HepG2 (cell line): ENCODE results near the gene CIAPIN1. TPM values are rescaled to one million over a fixed set of nuclear protein-coding genes. Genes with fewer than 3 reads are reported as not detected.

Experiments used
- ASH2L ChIP-seq: fragments of 300-600, 200-600 bp; sonication (generic); IDR thresholded peaks from 2 replicates; pipeline ENCODE4 v1.7.0; 2017; ENCODE audit warnings: low read depth, mild to moderate bottlenecking, moderate library complexity, mixed read lengths, low read length; ENCODE audit not compliant: insufficient read length
- ATF7-NPFF ChIP-seq: sonication (generic); formaldehyde crosslinking; IDR thresholded peaks from 2 replicates; pipeline ENCODE4 v1.8.1; 2023; ENCODE audit warnings: mild to moderate bottlenecking, low read depth, missing genetic modification reagents, moderate library complexity
- CCAR2 ChIP-seq: fragments of 200-400 bp; formaldehyde crosslinking; optimal IDR thresholded peaks from 2 replicates; pipeline ENCODE3; 2018; ENCODE audit warnings: low read depth, mild to moderate bottlenecking, low read length, moderate library complexity
- CSRNP1 ChIP-seq: sonication (generic); formaldehyde crosslinking; IDR thresholded peaks from 2 replicates; pipeline ENCODE4 v1.8.1; 2023; ENCODE audit warnings: mild to moderate bottlenecking, missing genetic modification reagents
- FOSL1 ChIP-seq: sonication (generic); formaldehyde crosslinking; IDR thresholded peaks from 2 replicates; pipeline ENCODE4 v1.9.0; 2021; ENCODE audit warnings: missing genetic modification reagents, borderline replicate concordance
- FOXA3 ChIP-seq: IDR thresholded peaks from 2 replicates; pipeline ENCODE4 v1.6.1; 2016; ENCODE audit warnings: missing genetic modification reagents, missing compliant biosample characterization
- HNF4G ChIP-seq, 2 experiments: sonication (generic) in 1 of 2; formaldehyde crosslinking in 1 of 2; IDR thresholded peaks; 2 replicates each; pipeline versions ENCODE4 v1.4.0 to v1.6.1; 2011 to 2020; ENCODE audit warnings: borderline replicate concordance in 2 of 2, low read depth in 2 of 2, mild to moderate bottlenecking in 2 of 2, low read length in 1 of 2, missing genetic modification reagents in 1 of 2, moderate library complexity in 1 of 2
- HOXA9 ChIP-seq: sonication (generic); formaldehyde crosslinking; IDR thresholded peaks from 2 replicates; pipeline ENCODE4 v1.8.1; 2022; ENCODE audit warnings: missing genetic modification reagents, mild to moderate bottlenecking, moderate library complexity, borderline replicate concordance
- LBX2 ChIP-seq: sonication (generic); formaldehyde crosslinking; IDR thresholded peaks from 2 replicates; pipeline ENCODE4 v1.5.0; 2020; ENCODE audit warnings: missing genetic modification reagents, mild to moderate bottlenecking, borderline replicate concordance
- MAF1 ChIP-seq: sonication (generic); formaldehyde crosslinking; IDR thresholded peaks from 2 replicates; pipeline ENCODE4 v1.5.0; 2020; ENCODE audit warnings: missing genetic modification reagents, borderline replicate concordance
- MED13 ChIP-seq: sonication (generic); formaldehyde crosslinking; IDR thresholded peaks from 2 replicates; pipeline ENCODE4 v1.5.0; 2020; ENCODE audit warnings: missing genetic modification reagents
- PBX3 ChIP-seq: sonication (generic); formaldehyde crosslinking; IDR thresholded peaks from 2 replicates; pipeline ENCODE4 v1.8.1; 2023; ENCODE audit warnings: missing genetic modification reagents, inconsistent platforms, borderline replicate concordance
- PCBP1 ChIP-seq: fragments of 200-400 bp; formaldehyde crosslinking; IDR thresholded peaks from 2 replicates; pipeline ENCODE4 v1.6.1; 2017; ENCODE audit warnings: mild to moderate bottlenecking, low read depth, low read length, borderline replicate concordance
- PHF8 ChIP-seq: sonication (generic); formaldehyde crosslinking; IDR thresholded peaks from 2 replicates; pipeline ENCODE4 v1.5.0; 2020; ENCODE audit warnings: missing genetic modification reagents
- RNF2 ChIP-seq: fragments of 450-650 bp; conservative IDR thresholded peaks from 2 replicates; pipeline ENCODE4 v1.6.1; 2016; ENCODE audit warnings: low read depth
- SALL2 ChIP-seq: sonication (generic); formaldehyde crosslinking; IDR thresholded peaks from 2 replicates; pipeline ENCODE4 v1.8.1; 2023; ENCODE audit warnings: mild to moderate bottlenecking, missing genetic modification reagents, inconsistent platforms
- SMAD3 ChIP-seq: sonication (generic); formaldehyde crosslinking; IDR thresholded peaks from 2 replicates; pipeline ENCODE4 v1.4.0; 2020; ENCODE audit warnings: missing genetic modification reagents
- SRY ChIP-seq: sonication (generic); formaldehyde crosslinking; IDR thresholded peaks from 2 replicates; pipeline ENCODE4 v1.8.0; 2022; ENCODE audit warnings: mild to moderate bottlenecking, missing genetic modification reagents
- YEATS2 ChIP-seq: sonication (generic); formaldehyde crosslinking; IDR thresholded peaks from 2 replicates; pipeline ENCODE4 v1.4.0; 2020; ENCODE audit warnings: missing genetic modification reagents, borderline replicate concordance
- ZBTB38 ChIP-seq: sonication (generic); formaldehyde crosslinking; IDR thresholded peaks from 2 replicates; pipeline ENCODE4 v1.5.1; 2020; ENCODE audit warnings: mild to moderate bottlenecking, missing genetic modification reagents
- ZNF501 ChIP-seq: sonication (generic); formaldehyde crosslinking; IDR thresholded peaks from 2 replicates; pipeline ENCODE4 v1.5.1; 2020; ENCODE audit warnings: mild to moderate bottlenecking, moderate library complexity, missing genetic modification reagents
- ZNF776 ChIP-seq: sonication (generic); formaldehyde crosslinking; IDR thresholded peaks from 2 replicates; pipeline ENCODE4 v1.4.0; 2020; ENCODE audit warnings: mild to moderate bottlenecking, missing genetic modification reagents
- polyA plus RNA-seq, 8 experiments: library from polyadenylated mRNA; depleted of rRNA in 3 of 8; stranded (reverse) in 7 of 8; unstranded in 1 of 8; fragments of >200 nt; fragmentation: Illumina TruSeq in 4 of 8; extraction: Trizol in 4 of 8; gene quantifications; 2 replicates each; pipeline versions ENCODE4 v1.2.1 to v1.2.3, GENCODE V29; 2011 to 2016; ENCODE audit warnings: low read depth in 4 of 8, missing spikeins in 1 of 8, mixed read lengths in 1 of 8; ENCODE audit not compliant: insufficient read depth in 1 of 8
- total RNA-seq, 5 experiments: library from RNA; depleted of rRNA; stranded (reverse); fragments of >200 nt; fragmentation: Illumina TruSeq; extraction: Trizol; gene quantifications; 2 replicates each; pipeline ENCODE4 v1.2.3, GENCODE V29; 2016; ENCODE audit warnings: low read depth in 1 of 5

The CIAPIN1 gene
- total and polyA plus RNA-seq, 2 of the 13 experiments (the other 11 are each of a cell fraction or from before 2014, with no cell fraction given): 69.3 to 89.7 TPM

GRCh38 chr16:57485091-57485915 lies 38.1 kb upstream of the CIAPIN1 start (continued):
- TF ChIP-seq ASH2L (no peak), CSRNP1 (CRISPR knock-in tag) (0 out of 2 replicates have a peak, but pooled peaks have one; percentile 7), PHF8 (CRISPR knock-in tag) (no peak), SMAD3 (no peak), RNF2 (no peak), HNF4G (IDR thresholded peaks at IDR 0.05; ENCODE audit: borderline replicate concordance, low read depth, low read length) (no peak), HNF4G (CRISPR knock-in tag; IDR thresholded peaks at IDR 0.05; ENCODE audit: borderline replicate concordance, low read depth) (no peak), CCAR2 (no peak), LBX2 (CRISPR knock-in tag) (no peak), FOXA3 (CRISPR knock-in tag) (0 out of 2 replicates have a peak, but pooled peaks have one; percentile 4), PCBP1 (0 out of 2 replicates have a peak, but pooled peaks have one; percentile 29), ZNF776 (CRISPR knock-in tag) (no peak), MED13 (CRISPR knock-in tag) (no peak; the same call in 1 of the 2 replicates), SALL2 (no peak), ZNF501 (peak; percentile 11; the same call in 1 of the 2 replicates), SRY (CRISPR knock-in tag) (0 out of 2 replicates have a peak, but pooled peaks have one; percentile 24), YEATS2 (CRISPR knock-in tag) (no peak), HOXA9 (CRISPR knock-in tag) (no peak), FOSL1 (CRISPR knock-in tag) (no peak), PBX3 (no peak), MAF1 (CRISPR knock-in tag) (0 out of 2 replicates have a peak, but pooled peaks have one; percentile 36), ATF7-NPFF (CRISPR knock-in tag) (0 out of 2 replicates have a peak, but pooled peaks have one; percentile 33), ZBTB38 (CRISPR knock-in tag) (peak; percentile 62; the same call in 1 of the 2 replicates)
